Measurements from ENCODE around the gene PHOSPHO1.

PHOSPHO1 gene

DNA sequence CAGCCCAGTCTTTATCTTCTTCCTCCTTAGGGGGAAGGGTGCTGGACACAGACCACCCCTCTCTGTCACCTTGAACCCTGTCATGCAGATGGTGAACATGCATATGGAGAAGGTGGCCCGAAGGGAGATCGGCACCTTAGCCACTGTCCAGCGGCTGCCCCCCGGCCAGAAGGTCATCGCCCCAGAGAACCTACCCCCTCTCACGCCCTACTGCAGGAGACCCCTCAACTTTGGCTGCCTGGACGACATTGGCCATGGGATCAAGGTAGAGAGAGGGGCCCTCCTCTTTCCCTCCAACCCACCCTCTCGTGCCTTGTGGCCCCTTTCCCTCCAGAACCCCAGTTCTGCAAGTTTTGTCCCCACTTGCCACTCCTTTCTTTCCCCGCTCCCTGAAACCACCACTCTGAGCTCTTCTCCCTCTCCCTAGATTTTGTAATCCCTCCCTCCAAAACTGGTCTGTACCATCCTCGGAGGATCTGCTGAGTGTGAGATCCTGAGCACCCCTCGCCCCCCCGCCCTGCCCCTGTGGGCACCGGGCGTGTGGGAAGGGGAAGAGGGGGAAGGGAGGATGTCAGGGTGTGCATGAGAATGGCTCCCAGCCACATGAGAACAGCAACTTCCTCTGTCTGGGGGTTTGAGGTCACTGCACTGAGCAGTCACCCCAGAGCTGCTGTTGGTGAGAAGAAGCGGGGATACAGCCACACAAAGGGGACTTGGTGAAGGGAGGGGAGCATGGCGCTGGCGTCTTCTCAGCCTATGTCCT lies 12.8 kb downstream of the PHOSPHO1 start:
- DNase-seq, result peak; percentile 58

DNA sequence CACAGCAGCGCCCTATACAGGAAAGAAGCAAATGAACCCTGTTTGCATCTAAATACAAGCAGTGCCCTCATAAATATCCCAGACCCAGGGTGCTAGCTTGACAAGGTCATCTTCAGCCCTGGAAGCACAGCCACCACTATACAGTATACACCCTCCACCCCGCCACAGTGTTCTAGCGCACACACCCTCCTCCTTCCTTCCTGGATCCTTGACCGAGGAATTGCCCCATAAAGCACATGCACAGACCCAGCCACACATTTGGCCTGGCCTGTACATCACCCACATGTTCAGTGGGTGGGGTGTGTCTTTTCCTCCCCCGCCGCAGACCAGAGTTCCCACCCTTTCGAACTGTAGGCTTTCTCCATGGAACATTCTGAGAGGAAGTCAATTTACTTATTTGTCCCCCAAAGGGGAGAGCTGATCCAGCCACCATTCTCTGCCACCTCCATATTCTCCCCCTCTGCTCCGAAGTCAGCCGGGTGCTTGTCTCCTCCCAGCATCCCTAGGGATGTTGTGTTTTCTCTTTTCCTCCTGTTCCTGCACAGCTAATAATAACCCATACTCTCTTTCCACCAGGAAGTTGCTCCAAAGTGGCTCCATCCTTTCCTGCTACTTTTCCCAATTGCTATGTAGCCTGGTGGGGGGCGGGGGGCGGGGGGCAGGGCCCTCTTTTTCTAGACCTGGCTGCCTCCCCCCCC lies 13.5 kb downstream of the PHOSPHO1 start:
- DNase-seq, result no peak

DNA sequence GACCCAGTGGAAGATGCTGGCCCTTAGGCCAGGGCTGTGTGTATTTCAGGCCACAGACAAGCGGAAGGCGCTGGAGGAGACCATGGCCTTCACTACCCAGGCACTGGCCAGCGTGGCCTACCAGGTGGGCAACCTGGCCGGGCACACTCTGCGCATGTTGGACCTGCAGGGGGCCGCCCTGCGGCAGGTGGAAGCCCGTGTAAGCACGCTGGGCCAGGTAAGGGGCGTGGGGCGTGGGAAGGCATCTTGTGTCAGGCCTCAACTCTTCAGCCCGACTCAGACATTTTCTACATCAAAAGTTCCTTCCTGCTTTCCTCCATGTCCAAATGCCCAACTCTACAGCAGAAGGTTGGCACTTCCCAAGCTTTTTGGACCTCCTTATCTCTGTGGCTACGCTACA lies 14.1 kb downstream of the PHOSPHO1 start:
- DNase-seq, result no peak

DNA sequence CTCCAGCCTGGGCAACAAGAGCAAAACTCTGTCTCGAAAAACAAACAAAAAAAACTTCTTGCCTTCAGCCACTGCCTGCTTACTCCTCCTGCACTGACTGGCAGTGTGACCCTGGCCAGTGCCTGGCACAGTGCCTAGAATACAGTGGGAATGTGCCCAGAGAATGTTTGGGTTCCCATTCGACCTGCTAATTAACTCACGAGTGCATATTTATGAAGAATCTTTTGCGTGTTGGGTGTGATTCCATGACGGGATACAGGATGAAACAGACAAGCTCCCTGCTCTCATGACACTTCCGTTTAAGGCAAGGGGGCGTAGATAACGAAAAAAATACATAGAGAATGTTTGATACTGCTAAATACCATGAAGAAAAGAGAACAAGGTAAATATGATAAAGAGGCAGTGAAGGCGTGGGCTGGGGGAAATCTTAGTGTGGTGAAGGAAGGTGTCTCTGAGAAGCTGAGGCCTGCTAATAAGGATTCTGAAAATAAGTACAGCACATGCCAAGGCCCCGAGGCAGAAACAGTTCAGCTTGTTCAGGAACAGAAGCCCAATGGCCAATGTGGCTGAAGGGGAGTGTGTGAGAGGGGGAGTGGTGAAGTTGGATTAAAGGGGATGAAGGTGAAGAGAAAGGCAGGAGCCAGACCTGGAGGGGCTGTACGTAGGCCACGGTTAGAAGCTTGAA lies 15.8 kb downstream of the PHOSPHO1 start:
- DNase-seq, result no peak

GRCh38 chr17:49213847-49214246 lies 16.7 kb downstream of the PHOSPHO1 start:
- no peak for DNase-seq

GRCh38 chr17:49213399-49213798 lies 17.2 kb downstream of the PHOSPHO1 start:
- DNase-seq, result no peak

- DNase-seq, result peak; percentile 79
Observed at GRCh38 chr17:49210158-49211029, 20.2 kb downstream of the PHOSPHO1 start, which contains the start of the genes ABI3 and GNGT2. ABI3 (plus strand) TSS chr17:49210707; CDS start chr17:49210725, 18 bp downstream. GNGT2 (minus strand) TSS chr17:49210574; CDS start chr17:49207422, 3,152 bp downstream.

DNA sequence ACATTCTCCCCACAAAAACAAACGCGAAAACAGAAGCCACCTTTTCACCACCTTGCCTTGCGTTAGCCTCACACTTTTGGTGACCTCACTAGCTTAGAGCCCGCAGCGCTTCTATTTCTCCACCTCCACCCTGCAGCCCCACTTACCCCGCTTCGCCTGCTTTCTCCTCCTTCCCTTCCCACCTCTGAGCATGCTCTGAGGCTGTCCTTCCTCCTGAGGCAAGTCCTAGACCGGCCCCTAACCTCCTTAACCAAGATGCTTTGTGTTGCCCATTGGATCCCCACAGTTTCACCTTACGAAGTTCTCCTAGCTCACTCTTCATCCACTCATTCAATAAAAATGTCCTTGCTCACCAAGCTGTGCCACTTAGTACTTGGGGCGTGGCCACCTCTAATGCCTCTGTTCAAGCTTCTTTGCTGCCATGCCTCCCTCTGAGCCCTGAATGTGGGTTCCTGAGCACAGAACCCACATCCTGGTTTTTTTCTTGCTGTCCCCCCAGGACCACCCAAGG lies 21.5 kb downstream of the PHOSPHO1 start:
- no peak for DNase-seq

GRCh38 chr17:49204516-49204915 lies 26.1 kb downstream of the PHOSPHO1 start:
- DNase-seq, result no peak

- DNase-seq, result no peak
Observed at GRCh38 chr17:49203796-49204195, 26.8 kb downstream of the PHOSPHO1 start.

DNA sequence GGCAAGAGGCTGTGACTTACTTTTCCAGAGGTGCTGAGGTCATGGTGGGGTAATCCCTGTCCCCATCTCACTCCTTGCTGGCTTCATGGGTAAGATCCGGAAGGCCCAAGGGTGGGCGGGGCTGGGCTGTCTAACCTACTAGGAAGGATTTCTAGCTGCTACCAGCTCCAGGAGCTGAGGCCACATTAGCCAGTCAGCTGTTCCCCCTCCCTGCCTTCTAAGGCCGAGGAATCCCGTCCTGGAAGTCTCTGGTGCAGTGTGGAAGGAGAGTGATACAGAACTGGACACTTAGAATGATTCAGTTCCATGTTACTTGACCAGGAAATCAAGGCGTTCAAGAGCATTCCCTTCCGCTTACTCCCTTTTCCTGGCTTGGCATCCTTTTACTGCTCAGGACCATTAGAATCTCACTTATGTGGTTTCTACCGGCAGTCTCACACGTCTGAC lies 29.1 kb downstream of the PHOSPHO1 start:
- DNase-seq, result no peak

GRCh38 chr17:49200423-49201083 lies 30.0 kb downstream of the PHOSPHO1 start:
- DNase-seq, result no peak

DNA sequence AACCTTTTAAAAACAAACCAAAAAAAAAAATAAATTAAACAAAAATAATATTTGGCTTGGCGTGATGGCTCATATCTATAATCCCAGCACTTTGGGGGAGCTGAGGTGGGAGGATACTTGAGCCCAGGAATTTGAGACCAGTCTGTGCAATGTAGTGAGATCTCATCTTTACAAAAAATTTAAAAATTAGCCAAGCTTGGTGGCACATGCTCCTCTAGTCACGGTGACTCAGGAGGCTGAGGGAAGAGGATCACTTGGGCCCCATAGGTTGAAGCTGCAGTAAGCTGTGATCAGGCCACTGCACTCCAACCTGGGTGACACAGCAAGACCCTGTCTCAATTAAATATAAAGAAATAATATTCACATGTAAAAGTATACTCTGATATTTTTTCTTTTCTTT lies 32.4 kb downstream of the PHOSPHO1 start:
- DNase-seq, result no peak

- no peak for DNase-seq
Observed at GRCh38 chr17:49197346-49197998, 33.1 kb downstream of the PHOSPHO1 start.

- DNase-seq, result no peak
Observed at GRCh38 chr17:49196520-49196919, 34.1 kb downstream of the PHOSPHO1 start.

DNA sequence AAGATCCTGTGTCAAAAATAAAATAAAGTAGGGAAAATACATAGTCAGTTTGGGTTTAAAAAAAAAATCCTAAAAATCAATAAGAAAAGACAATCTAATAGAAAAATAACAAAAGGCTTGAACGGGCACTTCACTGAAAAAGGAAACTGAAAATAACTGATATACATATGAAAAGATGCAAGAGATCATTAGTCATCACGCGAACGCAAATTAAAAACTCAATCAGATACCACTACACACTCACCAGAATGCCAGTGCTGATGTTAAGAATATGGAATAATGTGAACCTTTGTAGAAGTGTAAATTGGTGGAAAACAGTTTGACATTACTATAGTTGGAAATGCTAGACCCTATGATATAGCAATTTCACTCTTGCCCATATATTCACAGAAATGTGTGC lies 34.8 kb downstream of the PHOSPHO1 start:
- no peak for DNase-seq

GRCh38 chr17:49194297-49194607 lies 36.3 kb downstream of the PHOSPHO1 start:
- no peak for DNase-seq

DNA sequence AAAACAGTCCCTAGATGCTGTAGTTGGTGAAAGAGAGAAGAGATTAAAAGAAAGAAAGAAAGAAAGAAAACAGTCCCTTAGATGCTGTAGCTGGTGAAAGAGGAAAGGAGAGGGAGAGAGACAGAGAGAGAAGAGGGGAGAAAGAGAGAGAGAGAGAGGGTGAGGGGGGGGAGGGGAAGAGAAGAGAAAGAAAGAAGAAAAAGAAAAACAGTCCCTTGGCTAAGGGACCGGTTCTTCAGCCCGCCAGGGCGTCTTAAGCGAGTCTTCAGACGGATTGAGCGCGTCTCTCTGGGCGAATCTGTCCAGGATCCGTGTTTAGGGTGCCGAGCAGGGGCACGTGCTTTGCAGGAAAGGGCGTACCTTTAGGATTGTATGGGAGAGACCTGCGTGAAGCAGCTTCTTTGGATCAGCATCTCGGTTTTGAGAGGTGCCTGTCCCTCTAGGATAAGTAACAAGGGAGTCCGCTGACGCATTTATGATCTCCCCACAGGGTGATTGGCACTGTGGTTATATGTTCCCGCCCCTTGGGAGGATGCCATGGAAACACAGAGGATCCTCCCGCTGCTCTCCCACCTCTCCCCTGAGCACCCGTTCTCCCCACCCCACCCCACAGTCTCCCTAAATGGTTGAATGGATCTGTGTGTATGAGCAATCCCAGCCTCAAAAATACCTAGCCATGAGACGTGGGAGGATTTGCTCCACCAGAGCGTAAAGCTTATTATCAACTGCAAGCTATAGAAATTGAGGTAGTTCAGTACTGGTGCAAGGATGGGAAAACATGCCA lies 36.9 kb downstream of the PHOSPHO1 start:
- DNase-seq, result peak; percentile 49

- DNase-seq, result peak; percentile 92
Observed at GRCh38 chr17:49191917-49192741, 38.5 kb downstream of the PHOSPHO1 start.

Data from stimulated activated CD4-positive, alpha-beta T cell treated with anti-CD3 and anti-CD28 coated beads, Interleukin-15, amount 100 ng/mL, for 24 hours (primary cell).